ENCODE data around the gene FGFBP3.

FGFBP3 gene

GRCh38 chr10:91856637-91857036 is 52.6 kb downstream of the FGFBP3 start:
- DNase-seq (ENCODE audit: low read depth in 2 of 2), result no peak
